ENCODE data around the gene PLA2G4E.

PLA2G4E gene

GRCh38 chr15:42018306-42019224 lies 2.3 kb downstream of the PLA2G4E start:
- no peak for DNase-seq (ENCODE audit: low read depth)

- DNase-seq (ENCODE audit: low read depth) = no peak
These were observed 3.9 kb downstream of the PLA2G4E start for GRCh38 chr15:42016971-42017370.

- no peak for DNase-seq (ENCODE audit: low read depth)
These were observed 6.4 kb downstream of the PLA2G4E start for GRCh38 chr15:42014406-42014805.

- no peak for DNase-seq (ENCODE audit: low read depth)
These were observed 7.8 kb downstream of the PLA2G4E start for GRCh38 chr15:42012928-42013482.

- DNase-seq (ENCODE audit: low read depth) = no peak
These were observed 8.6 kb downstream of the PLA2G4E start for GRCh38 chr15:42012241-42012640.

GRCh38 chr15:42011074-42011473 lies 9.8 kb downstream of the PLA2G4E start:
- no peak for DNase-seq (ENCODE audit: low read depth)

GRCh38 chr15:42010434-42010833 lies 10.4 kb downstream of the PLA2G4E start:
- no peak for DNase-seq (ENCODE audit: low read depth)

GRCh38 chr15:42009474-42009873 lies 11.4 kb downstream of the PLA2G4E start:
- DNase-seq (ENCODE audit: low read depth) = no peak

GRCh38 chr15:42009022-42009421 lies 11.8 kb downstream of the PLA2G4E start:
- no peak for DNase-seq (ENCODE audit: low read depth)

GRCh38 chr15:42007386-42007785 lies 13.5 kb downstream of the PLA2G4E start:
- no peak for DNase-seq (ENCODE audit: low read depth)

GRCh38 chr15:42002333-42002732 lies 18.5 kb downstream of the PLA2G4E start:
- DNase-seq (ENCODE audit: low read depth) = no peak

- no peak for DNase-seq (ENCODE audit: low read depth)
These were observed 19.6 kb downstream of the PLA2G4E start for GRCh38 chr15:42001236-42001635.

- no peak for DNase-seq (ENCODE audit: low read depth)
These were observed 21.3 kb downstream of the PLA2G4E start for GRCh38 chr15:41999290-42000285.

- no peak for DNase-seq (ENCODE audit: low read depth)
These were observed 23.0 kb downstream of the PLA2G4E start for GRCh38 chr15:41997845-41998244.

- no peak for DNase-seq (ENCODE audit: low read depth)
These were observed 23.8 kb downstream of the PLA2G4E start for GRCh38 chr15:41996921-41997592.

- no peak for DNase-seq (ENCODE audit: low read depth)
These were observed 24.5 kb downstream of the PLA2G4E start for GRCh38 chr15:41996376-41996775.

- no peak for DNase-seq (ENCODE audit: low read depth)
These were observed 25.4 kb downstream of the PLA2G4E start for GRCh38 chr15:41995476-41995855.

- no peak for DNase-seq (ENCODE audit: low read depth)
These were observed 25.9 kb downstream of the PLA2G4E start for GRCh38 chr15:41994772-41995475.

GRCh38 chr15:41994171-41994650 lies 26.6 kb downstream of the PLA2G4E start:
- no peak for DNase-seq (ENCODE audit: low read depth)

GRCh38 chr15:41993472-41994170 lies 27.2 kb downstream of the PLA2G4E start:
- no peak for DNase-seq (ENCODE audit: low read depth)
